HepG2 (cell line): ENCODE results near the gene CDC14B. TPM values are rescaled to one million over a fixed set of nuclear protein-coding genes. Genes with fewer than 3 reads are reported as not detected.

Source experiments
- BCL6 ChIP-seq: IDR thresholded peaks from 2 replicates; pipeline ENCODE4 v1.6.1; 2016; ENCODE audit warnings: missing genetic modification reagents, missing compliant biosample characterization
- MTA3 ChIP-seq: sonication (generic); formaldehyde crosslinking; IDR thresholded peaks from 2 replicates; pipeline ENCODE4 v1.4.0; 2020; ENCODE audit warnings: missing genetic modification reagents
- PCBP1 ChIP-seq: fragments of 200-400 bp; formaldehyde crosslinking; IDR thresholded peaks from 2 replicates; pipeline ENCODE4 v1.6.1; 2017; ENCODE audit warnings: mild to moderate bottlenecking, low read depth, low read length, borderline replicate concordance
- POGK ChIP-seq: sonication (generic); formaldehyde crosslinking; conservative IDR thresholded peaks from 2 replicates; pipeline ENCODE4 v1.8.0; 2022; ENCODE audit warnings: mild to moderate bottlenecking, moderate library complexity, missing genetic modification reagents
- PTBP1 ChIP-seq: fragments of 200-400 bp; formaldehyde crosslinking; IDR thresholded peaks from 2 replicates; pipeline ENCODE4 v1.6.1; 2018; ENCODE audit warnings: low read length, low read depth; ENCODE audit not compliant: poor library complexity, severe bottlenecking
- RELA ChIP-seq: sonication (generic); formaldehyde crosslinking; IDR thresholded peaks from 2 replicates; pipeline ENCODE4 v1.4.0; 2020; ENCODE audit warnings: missing genetic modification reagents
- RERE ChIP-seq: IDR thresholded peaks from 2 replicates; pipeline ENCODE4 v1.6.1; 2016; ENCODE audit warnings: low read depth, missing genetic modification reagents, missing compliant biosample characterization
- SNRNP70 ChIP-seq: fragments of 200-400 bp; formaldehyde crosslinking; IDR thresholded peaks from 2 replicates; pipeline ENCODE4 v1.6.1; 2017; ENCODE audit warnings: mild to moderate bottlenecking, low read depth, low read length, moderate library complexity
- ZMYM3 ChIP-seq: sonication (generic); formaldehyde crosslinking; IDR thresholded peaks from 2 replicates; pipeline ENCODE4 v1.5.1; 2020; ENCODE audit warnings: mild to moderate bottlenecking, missing genetic modification reagents
- ZNF253 ChIP-seq: sonication (generic); formaldehyde crosslinking; IDR thresholded peaks from 2 replicates; pipeline ENCODE4 v1.8.0; 2022; ENCODE audit warnings: mild to moderate bottlenecking, missing genetic modification reagents, borderline replicate concordance
- ZNF276 ChIP-seq: sonication (generic); formaldehyde crosslinking; IDR thresholded peaks from 2 replicates; pipeline ENCODE4 v1.4.0; 2020; ENCODE audit warnings: mild to moderate bottlenecking, low read depth, missing genetic modification reagents
- ZNF281 ChIP-seq: sonication (generic); formaldehyde crosslinking; IDR thresholded peaks from 2 replicates; pipeline ENCODE4 v1.4.0; 2020; ENCODE audit warnings: missing genetic modification reagents, borderline replicate concordance
- ZNF605 ChIP-seq: sonication (generic); formaldehyde crosslinking; IDR thresholded peaks from 2 replicates; pipeline ENCODE4 v1.8.0; 2022; ENCODE audit warnings: mild to moderate bottlenecking, missing genetic modification reagents
- ZNF766 ChIP-seq: sonication (generic); formaldehyde crosslinking; IDR thresholded peaks from 2 replicates; pipeline ENCODE4 v1.5.0; 2020; ENCODE audit warnings: missing genetic modification reagents, borderline replicate concordance
- polyA plus RNA-seq, 8 experiments: library from polyadenylated mRNA; depleted of rRNA in 3 of 8; stranded (reverse) in 7 of 8; unstranded in 1 of 8; fragments of >200 nt; fragmentation: Illumina TruSeq in 4 of 8; extraction: Trizol in 4 of 8; gene quantifications; 2 replicates each; pipeline versions ENCODE4 v1.2.1 to v1.2.3, GENCODE V29; 2011 to 2016; ENCODE audit warnings: low read depth in 4 of 8, missing spikeins in 1 of 8, mixed read lengths in 1 of 8; ENCODE audit not compliant: insufficient read depth in 1 of 8
- total RNA-seq, 5 experiments: library from RNA; depleted of rRNA; stranded (reverse); fragments of >200 nt; fragmentation: Illumina TruSeq; extraction: Trizol; gene quantifications; 2 replicates each; pipeline ENCODE4 v1.2.3, GENCODE V29; 2016; ENCODE audit warnings: low read depth in 1 of 5

CDC14B gene
- total and polyA plus RNA-seq, 2 of the 13 experiments (the other 11 are each of a cell fraction or from before 2014, with no cell fraction given) = 25.8 to 33.3 TPM

GRCh38 chr9:96566498-96567202 lies 53.0 kb downstream of the CDC14B start (continued):
- TF ChIP-seq ZNF281 (CRISPR knock-in tag) = peak; percentile 45; the same call in 1 of the 2 replicates
- TF ChIP-seq PCBP1 = 0 out of 2 replicates have a peak, but pooled peaks have one; percentile 48
- 0 out of 2 replicates have a peak, but pooled peaks have one; percentile 58 for TF ChIP-seq ZMYM3
- peak; percentile 66; the same call in 1 of the 2 replicates for TF ChIP-seq ZNF766 (CRISPR knock-in tag)
- peak; percentile 86 for TF ChIP-seq BCL6
- no peak for TF ChIP-seq ZNF253 (CRISPR knock-in tag)
- peak; percentile 81 for TF ChIP-seq ZNF605
- no peak for TF ChIP-seq MTA3 (CRISPR knock-in tag)
- TF ChIP-seq SNRNP70 = no peak
- TF ChIP-seq PTBP1 = no peak
- peak; percentile 68 for TF ChIP-seq RERE (CRISPR knock-in tag)
- peak; percentile 69; the same call in 1 of the 2 replicates for TF ChIP-seq RELA (CRISPR knock-in tag)
- TF ChIP-seq ZNF276 = no peak; the same call in 1 of the 2 replicates
- peak; percentile 60; the same call in 1 of the 2 replicates for TF ChIP-seq POGK (CRISPR knock-in tag)
